GM19438 (cell line): Measurements from ENCODE around the gene GOLGA6C.
"Not testable (repeated sequence)": the region's sequence is repeated elsewhere in the genome, so short reads cannot be mapped to it uniquely, and the experiment has no call there.

ENCODE experiments used
- ATAC-seq: cut with Tn5 transposase; IDR thresholded peaks from one replicate; pipeline ENCODE4 v1.9.1; 2021; ENCODE audit warnings: low read depth; ENCODE audit not compliant: unreplicated experiment

Gene GOLGA6C

GRCh38 chr15:75249726-75250125 lies 8.4 kb upstream of the GOLGA6C start:
- ATAC-seq = no peak

GRCh38 chr15:75251343-75251742 lies 6.8 kb upstream of the GOLGA6C start:
- ATAC-seq = not testable (repeated sequence)

GRCh38 chr15:75252285-75252684 lies 5.8 kb upstream of the GOLGA6C start:
- not testable (repeated sequence) for ATAC-seq

- not testable (repeated sequence) for ATAC-seq
Observed at GRCh38 chr15:75258620-75259343, 648 bp downstream of the GOLGA6C start.

GRCh38 chr15:75259873-75260272 lies 1.7 kb downstream of the GOLGA6C start:
- not testable (repeated sequence) for ATAC-seq

- ATAC-seq = not testable (repeated sequence)
Observed at GRCh38 chr15:75273751-75274359, 15.7 kb downstream of the GOLGA6C start.

GRCh38 chr15:75274509-75275107 lies 16.5 kb downstream of the GOLGA6C start:
- ATAC-seq = not testable (repeated sequence)

- not testable (repeated sequence) for ATAC-seq
Observed at GRCh38 chr15:75275617-75276016, 17.5 kb downstream of the GOLGA6C start.

- ATAC-seq = not testable (repeated sequence)
Observed at GRCh38 chr15:75278497-75278896, 20.4 kb downstream of the GOLGA6C start.

- ATAC-seq = not testable (repeated sequence)
Observed at GRCh38 chr15:75282572-75282971, 24.4 kb downstream of the GOLGA6C start, which contains the start of gene GOLGA6D. TSS of gene GOLGA6D (plus strand) at chr15:75282835. CDS start at chr15:75282876, 41 bp downstream.

GRCh38 chr15:75284152-75284551 lies 26.0 kb downstream of the GOLGA6C start:
- not testable (repeated sequence) for ATAC-seq

GRCh38 chr15:75293660-75294059 lies 35.5 kb downstream of the GOLGA6C start:
- not testable (repeated sequence) for ATAC-seq

GRCh38 chr15:75298541-75299310 lies 40.6 kb downstream of the GOLGA6C start:
- ATAC-seq = peak; percentile 68

GRCh38 chr15:75299311-75299688 lies 41.2 kb downstream of the GOLGA6C start:
- peak; percentile 47 for ATAC-seq

GRCh38 chr15:75300026-75300425 lies 41.9 kb downstream of the GOLGA6C start:
- not testable (repeated sequence) for ATAC-seq

GRCh38 chr15:75302318-75302717 lies 44.2 kb downstream of the GOLGA6C start:
- no peak for ATAC-seq

- not testable (repeated sequence) for ATAC-seq
Observed at GRCh38 chr15:75302753-75303152, 44.6 kb downstream of the GOLGA6C start.

GRCh38 chr15:75306188-75306587 lies 48.1 kb downstream of the GOLGA6C start:
- ATAC-seq = no peak

GRCh38 chr15:75307778-75308390 lies 49.8 kb downstream of the GOLGA6C start:
- ATAC-seq = no peak

GRCh38 chr15:75309711-75310110 lies 51.6 kb downstream of the GOLGA6C start:
- no peak for ATAC-seq
